Fibroblast of mammary gland (primary cell): ENCODE results near the gene EME1.
"Not testable (repeated sequence)": the region's sequence is repeated elsewhere in the genome, so short reads cannot be mapped to it uniquely, and the experiment has no call there.

Experiments
- DNase-seq: peaks from one replicate; pipeline ENCODE4 v3.0.0-alpha.2; 2010; ENCODE audit warnings: low read depth
- H3K4me3 ChIP-seq: 2 replicates; pipeline ENCODE4 v1.5.1; 2011; ENCODE audit warnings: low read depth, mild to moderate bottlenecking, low read length, moderate library complexity; ENCODE audit not compliant: control insufficient read depth
- TF ChIP-seq, protein P1 (sequence below): conservative IDR thresholded peaks from 2 replicates; pipeline ENCODE4 v1.5.1; 2011; ENCODE audit warnings: low read depth, low read length, inconsistent platforms; ENCODE audit not compliant: control insufficient read depth, insufficient read depth

EME1 gene

DNA sequence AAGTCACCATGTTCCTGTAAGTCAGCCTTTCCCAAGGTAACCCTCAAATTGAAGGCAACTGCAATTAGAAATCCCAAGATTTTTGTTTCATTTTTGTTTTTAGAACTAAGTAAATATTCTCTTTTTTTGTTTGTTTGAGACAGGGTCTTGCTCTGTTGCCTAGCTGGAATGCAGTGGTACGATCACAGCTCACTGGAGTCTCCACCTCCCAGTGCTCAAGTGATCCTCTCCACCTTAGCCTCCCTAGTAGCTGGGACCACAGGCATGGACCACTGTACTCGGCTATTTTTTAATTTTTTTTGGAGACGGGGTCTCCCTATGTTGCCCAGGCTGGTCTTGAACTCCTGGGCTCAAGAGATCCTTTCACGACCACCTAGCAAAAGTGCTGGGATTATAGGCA, 34.9 kb downstream of the EME1 start:
- no peak overlapping the region for H3K4me3 ChIP-seq
- TF ChIP-seq, protein P1, sequence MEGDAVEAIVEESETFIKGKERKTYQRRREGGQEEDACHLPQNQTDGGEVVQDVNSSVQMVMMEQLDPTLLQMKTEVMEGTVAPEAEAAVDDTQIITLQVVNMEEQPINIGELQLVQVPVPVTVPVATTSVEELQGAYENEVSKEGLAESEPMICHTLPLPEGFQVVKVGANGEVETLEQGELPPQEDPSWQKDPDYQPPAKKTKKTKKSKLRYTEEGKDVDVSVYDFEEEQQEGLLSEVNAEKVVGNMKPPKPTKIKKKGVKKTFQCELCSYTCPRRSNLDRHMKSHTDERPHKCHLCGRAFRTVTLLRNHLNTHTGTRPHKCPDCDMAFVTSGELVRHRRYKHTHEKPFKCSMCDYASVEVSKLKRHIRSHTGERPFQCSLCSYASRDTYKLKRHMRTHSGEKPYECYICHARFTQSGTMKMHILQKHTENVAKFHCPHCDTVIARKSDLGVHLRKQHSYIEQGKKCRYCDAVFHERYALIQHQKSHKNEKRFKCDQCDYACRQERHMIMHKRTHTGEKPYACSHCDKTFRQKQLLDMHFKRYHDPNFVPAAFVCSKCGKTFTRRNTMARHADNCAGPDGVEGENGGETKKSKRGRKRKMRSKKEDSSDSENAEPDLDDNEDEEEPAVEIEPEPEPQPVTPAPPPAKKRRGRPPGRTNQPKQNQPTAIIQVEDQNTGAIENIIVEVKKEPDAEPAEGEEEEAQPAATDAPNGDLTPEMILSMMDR: no peak
- DNase-seq: no peak

DNA sequence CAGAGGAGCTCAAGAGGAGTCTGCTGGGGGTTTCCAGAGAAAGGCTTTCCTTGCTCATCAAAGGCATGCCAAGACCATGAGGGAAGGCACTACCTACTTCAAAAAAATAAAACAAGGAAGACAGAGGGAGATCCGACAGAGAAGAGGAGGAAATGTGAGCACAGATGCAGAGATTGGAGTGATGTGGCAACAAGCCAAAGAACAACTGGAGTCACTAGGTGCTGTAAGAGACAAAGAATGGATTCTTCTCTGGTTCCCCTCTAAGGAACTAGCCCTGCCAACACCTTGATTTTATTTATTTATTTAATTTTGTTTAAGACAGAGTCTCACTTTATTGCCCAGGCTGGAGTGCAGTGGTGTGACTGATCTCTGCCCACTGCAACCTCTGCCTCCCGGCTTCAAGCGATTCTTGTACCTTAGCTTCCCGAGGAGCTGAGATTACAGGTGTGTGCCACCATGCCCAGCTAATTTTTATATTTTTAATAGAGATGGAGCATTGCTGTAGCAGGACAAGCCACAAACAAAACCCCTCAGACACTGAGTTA, 39.2 kb downstream of the EME1 start:
- H3K4me3 ChIP-seq: no peak overlapping the region
- DNase-seq: no peak
- TF ChIP-seq, protein P1: no peak

DNA sequence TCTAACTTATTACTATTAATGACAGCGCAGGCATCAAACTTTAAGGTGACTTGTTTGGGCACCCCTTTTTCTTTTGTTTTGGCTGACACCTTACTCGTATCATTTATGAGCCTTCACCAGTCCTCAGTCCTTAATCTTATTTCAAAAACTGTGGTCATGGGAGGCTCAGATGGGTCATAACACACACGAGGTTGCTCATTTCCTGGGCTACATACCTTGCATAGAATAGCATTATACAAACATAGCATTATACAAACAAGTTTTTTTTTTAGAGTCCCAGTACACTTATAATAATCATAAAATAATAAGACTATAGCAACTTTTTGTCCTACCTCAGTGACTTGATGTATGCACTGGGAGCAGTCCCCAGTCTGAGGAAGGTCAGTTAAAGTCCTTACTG, 41.8 kb downstream of the EME1 start:
- no peak for DNase-seq
- H3K4me3 ChIP-seq: no peak overlapping the region
- TF ChIP-seq, protein P1: no peak

DNA sequence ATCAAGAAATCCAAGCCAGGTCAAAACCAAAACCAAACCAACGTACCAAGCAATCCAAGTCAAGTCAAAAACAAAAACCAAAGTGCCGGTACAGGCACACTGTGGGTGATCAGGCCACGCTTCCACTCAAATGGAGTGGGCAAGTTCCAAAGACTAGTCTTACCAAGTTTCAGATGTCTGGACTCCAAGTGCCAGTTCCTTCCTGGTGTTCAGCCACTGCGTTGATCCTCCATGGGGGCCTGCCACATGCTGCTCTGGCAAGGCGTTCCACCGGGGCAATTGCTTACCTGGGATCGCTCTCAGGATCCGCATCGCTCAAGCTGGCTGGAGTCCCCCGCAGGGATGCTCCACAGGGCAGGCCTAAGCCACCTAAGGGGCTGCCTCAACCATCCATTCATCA, 46.5 kb downstream of the EME1 start:
- not testable (repeated sequence) for H3K4me3 ChIP-seq, DNase-seq

DNA sequence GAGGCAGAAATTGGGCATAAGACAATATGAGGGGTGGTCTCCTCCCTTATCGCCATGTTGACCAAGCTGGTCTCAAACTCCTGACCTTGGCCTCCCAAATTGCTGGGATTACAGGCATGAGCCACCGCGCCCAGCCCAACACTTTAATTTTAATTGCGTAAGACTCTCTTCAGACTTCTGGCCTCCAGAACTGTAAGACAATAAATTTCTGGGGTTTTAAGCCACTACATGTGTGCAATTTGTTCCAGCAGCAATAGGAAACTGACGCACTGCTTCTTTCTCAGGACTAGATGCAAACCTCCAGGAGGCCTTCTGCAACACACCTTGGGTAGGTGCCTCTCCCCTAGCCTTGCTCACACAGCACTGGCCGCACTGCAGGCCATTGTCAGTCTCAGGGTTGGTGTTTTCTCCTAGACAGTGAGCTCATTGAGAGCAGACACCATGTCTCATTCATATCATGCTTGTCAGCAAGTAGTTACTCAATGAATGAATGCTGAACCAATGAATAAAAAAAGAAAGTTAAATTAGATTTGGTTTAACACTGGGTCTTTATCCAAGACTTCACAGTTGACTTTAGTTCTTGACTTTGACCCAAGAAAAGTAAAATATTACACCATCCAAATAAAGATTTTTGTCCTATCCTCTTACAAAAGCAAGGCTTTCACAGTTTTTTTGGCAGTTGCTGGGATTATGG, 47.5 kb downstream of the EME1 start:
- peak; percentile 43 for DNase-seq
- H3K4me3 ChIP-seq: no peak overlapping the region
- TF ChIP-seq, protein P1: no peak

DNA sequence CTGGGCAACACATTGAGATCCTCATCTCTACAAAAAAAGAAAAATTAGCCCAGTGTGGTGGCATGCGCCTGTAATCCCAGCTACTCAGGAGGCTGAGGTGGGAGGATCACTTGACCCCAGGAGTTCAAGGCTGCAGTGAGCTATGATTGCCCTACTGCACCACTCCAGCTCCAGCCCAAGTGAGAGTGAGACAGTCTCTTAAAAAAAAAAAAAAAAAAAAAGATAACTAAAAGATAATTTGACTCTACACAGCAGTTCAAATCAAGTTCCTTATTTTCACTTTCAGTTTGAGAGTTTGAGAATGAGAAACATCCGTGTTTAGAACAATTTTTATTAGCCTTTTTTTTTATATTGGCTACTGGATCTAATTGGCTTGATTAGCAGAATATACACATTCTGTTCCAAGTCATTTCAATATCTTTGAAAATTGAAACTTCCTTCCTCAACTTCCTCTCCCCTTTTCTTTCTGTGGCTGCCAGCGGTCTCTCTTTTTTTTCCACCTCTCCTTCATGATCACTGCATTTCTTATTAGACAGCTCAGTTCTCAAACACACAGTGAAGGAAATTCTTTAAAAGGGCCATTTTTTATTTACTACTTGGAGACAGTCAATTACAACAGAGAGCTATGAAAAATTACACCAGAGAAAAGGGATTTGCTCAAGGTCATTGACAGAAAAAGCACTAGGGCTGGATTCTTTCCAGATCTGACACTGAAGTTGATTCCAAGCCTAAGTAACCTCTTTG, 48.5 kb downstream of the EME1 start:
- TF ChIP-seq, protein P1: no peak
- no peak overlapping the region for H3K4me3 ChIP-seq
- DNase-seq: no peak

DNA sequence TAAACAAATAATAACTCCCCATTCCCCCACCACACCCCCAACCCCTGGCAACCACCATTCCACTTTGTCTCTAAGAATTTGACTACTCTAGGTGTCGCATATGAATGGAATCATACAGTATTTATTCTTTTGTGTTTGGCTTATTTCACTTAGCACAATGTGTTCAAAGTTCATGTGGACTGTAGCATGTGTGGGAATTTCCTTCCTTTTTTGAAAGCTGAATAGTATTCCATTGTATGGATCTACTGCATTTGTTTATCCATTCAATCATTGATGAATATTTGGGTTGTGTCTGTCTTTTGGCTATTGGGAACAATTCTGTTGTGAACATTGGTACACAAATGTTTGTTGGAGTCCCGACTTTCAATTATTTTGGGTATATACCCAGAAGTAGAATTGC, 49.7 kb downstream of the EME1 start:
- no peak overlapping the region for H3K4me3 ChIP-seq
- no peak for DNase-seq
- TF ChIP-seq, protein P1: no peak
